ENCODE measurements around the gene TULP4. TPM values are rescaled to one million over a fixed set of nuclear protein-coding genes. Genes with fewer than 3 reads are reported as not detected.
A peak's percentile ranks its signal among the peaks of the same experiment; 100 is the strongest.
"Not testable (repeated sequence)": the region's sequence is repeated elsewhere in the genome, so short reads cannot be mapped to it uniquely, and the experiment has no call there.

TULP4 gene
- total RNA-seq, 1 experiment from 2014 or later = 69.4 TPM

DNA sequence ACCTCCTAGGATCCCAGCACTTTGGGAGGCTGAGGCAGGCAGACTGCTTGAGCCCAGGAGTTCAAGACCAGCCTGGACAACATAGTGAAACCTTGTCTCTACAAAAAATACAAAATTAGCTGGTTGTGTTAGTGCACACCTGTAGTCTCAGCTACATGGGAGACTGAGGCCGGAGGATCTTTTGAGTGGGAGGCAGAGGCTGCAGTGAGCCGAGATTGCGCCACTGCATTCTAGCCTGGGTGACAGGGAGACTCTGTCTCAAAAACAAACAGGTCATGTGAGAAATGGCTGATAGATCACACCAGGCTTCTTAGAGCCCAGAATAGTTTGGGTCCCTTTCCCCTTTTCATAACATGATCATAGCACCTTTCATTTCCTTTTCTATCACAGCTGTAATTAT, 244.8 kb downstream of the TULP4 start:
- DNase-seq (ENCODE audit: low read depth) = not testable (repeated sequence)

DNA sequence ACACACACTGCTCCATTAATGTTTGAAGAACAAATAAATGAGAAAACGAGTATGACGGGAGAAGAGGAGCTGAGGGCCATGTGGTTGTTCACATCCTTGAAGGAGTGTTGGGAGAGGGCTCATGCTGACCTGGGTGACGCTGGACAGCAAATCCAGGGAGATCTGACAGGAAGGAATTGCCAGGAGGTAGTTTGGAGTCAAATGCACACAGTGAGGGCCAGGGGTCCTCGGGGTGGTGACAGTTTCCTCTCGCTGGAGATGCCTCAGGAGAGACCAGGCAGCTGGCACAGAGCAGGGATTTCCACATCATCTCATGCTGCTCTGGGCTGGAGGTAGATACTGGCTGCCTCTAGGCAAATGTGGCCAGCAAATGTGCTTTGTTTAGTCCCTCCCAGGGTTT, 245.7 kb downstream of the TULP4 start:
- DNase-seq (ENCODE audit: low read depth) = no peak

DNA sequence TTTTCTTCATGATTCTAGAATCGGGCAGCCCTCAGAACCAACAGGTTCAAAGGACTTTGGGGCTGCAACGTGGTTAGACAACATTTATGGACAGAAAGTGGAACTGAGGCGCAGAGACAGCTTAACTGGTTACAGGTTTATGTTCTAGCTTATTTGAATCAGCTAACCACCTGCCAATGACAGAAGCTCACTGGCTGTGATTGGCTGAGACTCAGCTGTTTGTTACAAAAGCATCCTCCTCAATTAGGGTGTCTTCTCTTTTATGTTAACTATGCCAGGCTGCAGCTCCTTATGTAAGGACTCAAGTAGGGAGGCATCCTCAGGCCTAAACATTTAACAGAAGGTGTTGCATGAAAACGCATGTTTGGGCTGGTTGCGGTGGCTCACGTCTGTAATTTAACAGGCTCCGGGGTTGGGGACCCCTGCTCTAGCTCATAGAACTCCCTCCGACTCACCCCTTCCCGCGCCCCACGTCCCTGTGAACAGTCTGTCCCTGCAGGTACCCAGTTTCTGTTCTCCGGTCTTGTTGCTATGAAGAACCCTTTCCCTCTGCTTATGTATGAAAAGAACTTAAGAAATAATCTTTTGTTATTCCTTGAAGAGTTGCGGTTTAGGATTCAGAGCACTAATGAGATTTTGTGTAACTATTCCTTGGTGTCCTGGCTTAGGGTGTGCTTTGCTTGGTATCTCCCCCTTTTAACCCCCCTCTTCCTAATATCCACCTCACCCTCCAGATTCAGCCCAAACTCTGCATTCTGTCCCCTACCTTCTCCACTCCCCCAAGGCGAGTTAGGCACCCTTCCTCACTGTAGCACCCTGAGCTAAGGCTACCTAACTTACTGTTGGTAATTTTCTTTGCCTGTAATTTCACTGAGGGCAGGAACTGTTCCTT, 246.4 kb downstream of the TULP4 start:
- no peak for DNase-seq (ENCODE audit: low read depth)

DNA sequence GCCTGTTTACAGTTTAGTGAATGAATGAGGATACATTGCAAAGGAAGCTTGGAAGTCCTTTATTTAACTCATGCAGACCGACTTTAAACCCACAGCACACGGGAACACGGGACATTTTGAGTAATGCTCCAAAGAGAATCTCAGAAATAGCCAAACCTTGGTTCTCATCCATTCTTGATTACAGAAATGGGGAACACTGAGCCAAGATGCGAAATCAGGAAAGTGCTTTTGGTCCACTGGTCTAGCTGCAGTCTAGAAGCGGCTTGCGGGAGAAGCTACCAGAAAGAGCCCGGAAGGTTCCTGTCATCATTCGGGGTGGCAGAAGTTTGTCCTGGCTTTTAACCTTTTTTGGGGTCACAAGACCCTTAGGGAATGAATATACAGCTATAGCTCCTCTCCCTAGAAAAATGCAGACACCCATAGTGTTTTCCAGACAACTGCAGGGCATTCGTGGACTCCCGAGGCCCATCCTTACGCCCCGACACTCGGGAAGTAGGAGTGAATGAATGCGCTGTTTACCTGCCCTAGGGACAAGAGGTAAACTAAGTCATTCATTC, 247.2 kb downstream of the TULP4 start:
- no peak for DNase-seq (ENCODE audit: low read depth)

DNA sequence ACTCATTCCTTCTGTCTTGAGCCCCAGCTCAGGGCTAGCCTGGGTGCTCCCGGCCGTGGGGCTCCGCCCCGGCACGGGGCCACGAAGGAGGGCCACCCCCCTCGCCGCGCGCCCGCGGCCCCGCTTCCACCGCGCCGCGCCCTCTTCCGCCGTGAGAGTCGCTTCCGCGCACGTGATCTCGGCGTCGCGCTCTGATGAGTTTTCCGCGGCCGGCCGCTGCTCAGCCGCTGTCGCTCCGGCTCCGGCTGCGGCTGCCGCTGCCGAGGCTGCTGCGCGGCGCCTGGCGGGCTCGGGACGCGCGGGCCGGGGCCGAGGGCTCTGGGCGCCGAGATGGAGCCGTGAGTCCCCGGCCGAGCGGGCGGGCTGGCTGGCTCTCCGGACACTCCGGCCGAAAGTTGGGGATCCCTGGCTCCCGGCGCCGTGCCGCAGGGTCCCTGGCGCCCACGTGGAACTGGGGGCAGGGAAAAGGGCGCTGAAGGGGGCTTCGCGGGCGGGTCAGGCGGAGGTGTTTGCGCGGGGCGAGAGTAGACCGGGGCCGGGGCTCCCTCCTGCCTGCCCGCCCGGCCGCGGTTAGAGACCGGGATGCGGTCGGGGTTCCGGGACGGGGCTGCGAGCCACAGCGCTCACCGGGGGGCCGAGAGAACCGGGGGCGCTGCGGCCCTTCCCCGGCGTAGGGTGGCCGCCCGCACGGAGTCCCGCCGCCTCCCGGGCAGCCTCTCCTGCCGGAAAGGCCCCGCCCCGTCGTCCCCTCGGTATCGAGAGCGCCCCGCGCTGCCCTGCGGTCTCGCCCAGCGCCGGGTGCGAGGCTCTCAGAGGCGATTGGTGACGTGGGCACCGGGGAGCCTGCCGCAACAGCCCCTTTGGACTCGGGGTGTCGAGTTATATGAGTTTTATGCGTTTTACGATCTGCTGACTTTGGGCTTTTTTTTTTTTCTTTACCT, 247.9 kb downstream of the TULP4 start, which contains the start of gene TMEM181:
Gene TMEM181, plus strand, starts transcription at position 197 of the 941 bp plus-strand sequence. Its CDS starts 134 bp downstream, at position 331.
- DNase-seq (ENCODE audit: low read depth) = peak; percentile 91

DNA sequence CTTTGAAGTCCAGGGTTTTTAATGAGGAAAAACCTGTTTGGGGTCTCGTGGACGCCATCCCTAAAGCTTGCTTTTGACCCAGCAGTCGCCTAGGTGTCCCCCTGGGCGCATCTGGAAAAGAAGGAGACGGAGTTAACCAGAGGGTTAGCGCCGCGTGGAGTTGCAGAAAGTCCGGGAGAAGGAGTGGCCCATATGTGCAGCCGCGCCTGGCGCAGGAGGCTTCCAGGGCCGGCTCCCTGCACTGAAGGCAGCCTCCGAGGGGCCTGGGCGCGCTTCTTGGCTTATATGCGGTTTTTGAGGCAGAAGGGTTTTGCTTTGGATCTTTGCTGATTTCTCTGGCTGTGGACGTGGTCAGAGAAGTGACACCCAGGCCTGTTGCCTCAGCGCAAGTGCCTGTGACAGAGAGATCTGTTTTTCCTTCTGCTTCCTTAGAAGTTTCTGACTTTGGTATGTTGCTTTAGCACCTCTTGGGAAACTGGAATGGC, 248.6 kb downstream of the TULP4 start:
- peak; percentile 32 for DNase-seq (ENCODE audit: low read depth)

Other genes starting within 250 kb of the TULP4 start
- 2.5 and 3.9 TPM in 2 replicates for gene SERAC1, start 144.2 kb upstream of the TULP4 start, total RNA-seq (2014; rRNA removed; shearing (Covaris generic))
- gene GTF2H5, start 144.1 kb upstream of the TULP4 start, total RNA-seq (2014; rRNA removed; shearing (Covaris generic)) = 7.4 and 7.5 TPM in 2 replicates
- 24.1 and 28.3 TPM in 2 replicates for gene TMEM181, start 247.6 kb downstream of the TULP4 start, total RNA-seq (2014; rRNA removed; shearing (Covaris generic))

Measured in Daoy (cell line).